ENCODE results near the gene PIMREG.

Gene PIMREG

DNA sequence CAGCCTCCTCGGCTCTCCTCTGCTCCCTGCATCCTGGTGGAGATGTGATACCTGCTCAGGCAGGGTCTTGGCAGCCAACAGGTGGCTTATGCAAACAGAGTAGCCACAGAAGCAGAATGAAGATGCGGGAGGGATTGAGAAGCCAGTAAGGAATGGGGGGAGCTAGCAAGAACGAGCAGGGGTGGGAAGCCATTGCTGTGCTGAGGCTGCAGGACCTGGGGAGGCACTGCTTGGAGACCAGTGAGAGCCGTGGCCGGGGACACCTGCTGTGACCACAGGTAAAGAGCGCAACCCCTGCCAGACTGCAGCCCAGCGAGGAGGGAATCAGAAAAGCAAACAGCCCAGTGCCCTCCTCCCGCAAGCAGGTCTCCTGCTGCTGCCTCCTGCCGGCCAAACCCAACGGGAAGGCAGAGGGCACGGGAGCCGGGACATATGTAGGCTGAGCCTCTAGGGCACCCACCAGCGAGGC lies 24.0 kb upstream of the PIMREG start:
- Histone ChIP-seq H3K4me1 (ENCODE audit: control insufficient read depth, low read length) (no peaks in the 10 kb centered on the region), H3K27me3 (ENCODE audit: control insufficient read depth, low read length) (no peaks in the 10 kb centered on the region), H4K20me1 (ENCODE audit: control insufficient read depth, insufficient read depth, low read depth, low read length) (no peaks in the 10 kb centered on the region), H3K27ac (ENCODE audit: low read depth, low read length) (no peak overlapping the region), H3F3A (ENCODE audit: control insufficient read depth, insufficient read depth) (no peaks in the 10 kb centered on the region), H3K9me3 (ENCODE audit: control insufficient read depth, insufficient read depth, low read length) (no peaks in the 10 kb centered on the region), H3K36me3 (ENCODE audit: control insufficient read depth, low read length) (no peaks in the 10 kb centered on the region), H3K4me2 (ENCODE audit: low read length) (no peak overlapping the region), H3K79me2 (ENCODE audit: control insufficient read depth, low read length) (no peaks in the 10 kb centered on the region), H3K9me2 (replicated peaks; ENCODE audit: control insufficient read depth, low read length) (no peaks in the 10 kb centered on the region), H3K4me3 (ENCODE audit: low read length) (no peak overlapping the region)
- TF ChIP-seq, protein P1, sequence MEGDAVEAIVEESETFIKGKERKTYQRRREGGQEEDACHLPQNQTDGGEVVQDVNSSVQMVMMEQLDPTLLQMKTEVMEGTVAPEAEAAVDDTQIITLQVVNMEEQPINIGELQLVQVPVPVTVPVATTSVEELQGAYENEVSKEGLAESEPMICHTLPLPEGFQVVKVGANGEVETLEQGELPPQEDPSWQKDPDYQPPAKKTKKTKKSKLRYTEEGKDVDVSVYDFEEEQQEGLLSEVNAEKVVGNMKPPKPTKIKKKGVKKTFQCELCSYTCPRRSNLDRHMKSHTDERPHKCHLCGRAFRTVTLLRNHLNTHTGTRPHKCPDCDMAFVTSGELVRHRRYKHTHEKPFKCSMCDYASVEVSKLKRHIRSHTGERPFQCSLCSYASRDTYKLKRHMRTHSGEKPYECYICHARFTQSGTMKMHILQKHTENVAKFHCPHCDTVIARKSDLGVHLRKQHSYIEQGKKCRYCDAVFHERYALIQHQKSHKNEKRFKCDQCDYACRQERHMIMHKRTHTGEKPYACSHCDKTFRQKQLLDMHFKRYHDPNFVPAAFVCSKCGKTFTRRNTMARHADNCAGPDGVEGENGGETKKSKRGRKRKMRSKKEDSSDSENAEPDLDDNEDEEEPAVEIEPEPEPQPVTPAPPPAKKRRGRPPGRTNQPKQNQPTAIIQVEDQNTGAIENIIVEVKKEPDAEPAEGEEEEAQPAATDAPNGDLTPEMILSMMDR (IDR thresholded peaks at IDR 0.05; ENCODE audit: low read depth, low read length, poor library complexity, severe bottlenecking) = peak; percentile 41
- TF ChIP-seq EZH2phosphoT487 (IDR thresholded peaks at IDR 0.05; ENCODE audit: borderline replicate concordance, low read length) = no peak

DNA sequence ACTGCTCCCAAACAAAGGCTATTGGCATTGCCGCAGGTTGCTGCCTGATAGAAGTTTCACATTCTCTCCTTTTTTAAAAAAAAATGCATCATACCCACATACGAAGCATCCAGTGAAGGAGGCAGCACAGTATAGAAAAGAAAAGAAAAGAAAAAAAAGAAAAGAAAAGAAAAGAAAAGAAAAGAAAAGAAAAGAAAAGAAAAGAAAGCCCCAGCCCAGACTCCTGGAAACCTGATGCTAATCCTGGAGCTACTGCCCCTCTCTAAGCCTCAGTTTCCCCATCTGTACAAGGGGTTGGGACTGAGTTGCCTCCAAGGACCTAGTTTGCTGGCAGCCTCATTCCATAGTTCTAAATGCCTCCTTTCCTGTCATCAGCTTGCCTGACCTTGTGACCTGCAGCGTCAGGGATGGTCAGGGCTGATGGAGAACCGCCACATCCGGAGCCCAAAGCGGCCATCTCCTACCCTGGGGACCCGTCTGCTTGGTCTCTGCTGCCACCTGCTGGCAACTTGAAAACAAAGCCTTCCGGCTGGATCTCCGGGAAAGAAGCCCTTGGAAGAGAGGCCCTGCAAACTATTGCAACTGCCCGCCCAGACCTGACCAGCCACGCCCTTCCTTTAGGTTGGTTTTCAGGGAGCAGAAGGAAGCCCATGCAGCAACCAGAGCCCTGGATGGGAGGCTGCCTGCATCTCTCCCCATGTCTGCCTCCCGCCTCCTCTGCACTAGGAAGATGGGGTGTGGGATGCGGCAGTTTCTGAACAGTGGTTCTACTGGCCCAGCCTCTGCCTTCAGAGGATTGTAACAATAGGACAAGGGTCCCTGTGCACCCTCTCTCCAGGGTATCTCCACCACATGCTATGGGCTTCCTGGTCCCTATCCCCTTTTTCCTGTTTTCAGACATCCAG lies 22.3 kb upstream of the PIMREG start:
- TF ChIP-seq, protein P1 (IDR thresholded peaks at IDR 0.05; ENCODE audit: low read depth, low read length, poor library complexity, severe bottlenecking) = peak; percentile 87
- no peak for TF ChIP-seq EZH2phosphoT487 (IDR thresholded peaks at IDR 0.05; ENCODE audit: borderline replicate concordance, low read length)
- Histone ChIP-seq H3K36me3 (ENCODE audit: control insufficient read depth, low read length) (no peaks in the 10 kb centered on the region), H3K27ac (ENCODE audit: low read depth, low read length) (no peak overlapping the region), H4K20me1 (ENCODE audit: control insufficient read depth, insufficient read depth, low read depth, low read length) (no peaks in the 10 kb centered on the region), H3K27me3 (ENCODE audit: control insufficient read depth, low read length) (no peaks in the 10 kb centered on the region), H3K9me2 (replicated peaks; ENCODE audit: control insufficient read depth, low read length) (no peaks in the 10 kb centered on the region), H3K4me1 (ENCODE audit: control insufficient read depth, low read length) (no peaks in the 10 kb centered on the region), H3K79me2 (ENCODE audit: control insufficient read depth, low read length) (no peaks in the 10 kb centered on the region), H3K9me3 (ENCODE audit: control insufficient read depth, insufficient read depth, low read length) (no peaks in the 10 kb centered on the region), H3F3A (ENCODE audit: control insufficient read depth, insufficient read depth) (no peaks in the 10 kb centered on the region), H3K4me2 (ENCODE audit: low read length) (no peak overlapping the region), H3K4me3 (ENCODE audit: low read length) (no peak overlapping the region)

- Histone ChIP-seq H3K4me2 (ENCODE audit: low read length) (no peak overlapping the region), H3F3A (ENCODE audit: control insufficient read depth, insufficient read depth) (no peaks in the 10 kb centered on the region), H3K4me1 (ENCODE audit: control insufficient read depth, low read length) (no peaks in the 10 kb centered on the region), H3K36me3 (ENCODE audit: control insufficient read depth, low read length) (no peaks in the 10 kb centered on the region), H3K27me3 (ENCODE audit: control insufficient read depth, low read length) (no peaks in the 10 kb centered on the region), H3K79me2 (ENCODE audit: control insufficient read depth, low read length) (no peaks in the 10 kb centered on the region), H4K20me1 (ENCODE audit: control insufficient read depth, insufficient read depth, low read depth, low read length) (no peaks in the 10 kb centered on the region), H3K4me3 (ENCODE audit: low read length) (no peak overlapping the region), H3K9me3 (ENCODE audit: control insufficient read depth, insufficient read depth, low read length) (no peaks in the 10 kb centered on the region), H3K9me2 (replicated peaks; ENCODE audit: control insufficient read depth, low read length) (no peaks in the 10 kb centered on the region), H3K27ac (ENCODE audit: low read depth, low read length) (no peak overlapping the region)
- TF ChIP-seq, protein P1 (IDR thresholded peaks at IDR 0.05; ENCODE audit: low read depth, low read length, poor library complexity, severe bottlenecking) = no peak
- no peak for TF ChIP-seq EZH2phosphoT487 (IDR thresholded peaks at IDR 0.05; ENCODE audit: borderline replicate concordance, low read length)
Observed at GRCh38 chr17:6422654-6423241, 21.5 kb upstream of the PIMREG start.
